ENCODE measurements around the gene GNG11.
A peak's percentile ranks its signal among the peaks of the same experiment; 100 is the strongest.

Gene GNG11

DNA sequence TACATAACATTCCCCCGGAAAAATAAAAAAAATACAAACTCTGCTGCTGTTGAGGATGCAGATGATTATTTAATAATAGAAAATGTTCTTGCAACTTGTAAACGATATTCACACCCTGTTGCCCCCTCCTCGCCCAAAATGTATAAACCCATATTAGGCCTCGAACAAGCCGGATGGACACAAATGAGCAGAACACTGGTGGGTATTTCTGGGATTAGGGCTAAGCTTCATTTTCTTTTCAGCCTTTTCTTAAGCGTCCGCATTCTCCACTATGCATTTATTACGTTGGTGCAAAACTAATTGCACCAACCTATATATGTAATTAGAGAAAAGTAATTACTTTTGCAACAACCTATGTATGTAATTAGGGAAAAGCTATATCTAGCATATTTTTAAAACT lies 349 bp upstream of the GNG11 start:
- intact Hi-C loops (cut with micrococcal nuclease) = no loop called here
- no peaks in the 10 kb centered on the region for H3K36me3 Mint-ChIP-seq (ENCODE audit: low read depth)
- peaks cover 8% of the 10 kb centered on the region for H3K4me1 Mint-ChIP-seq (ENCODE audit: low read depth)
- H3K27me3 Mint-ChIP-seq = peaks cover 46% of the 10 kb centered on the region
- no peak overlapping the region for H3K27ac Mint-ChIP-seq
- H3K4me3 Mint-ChIP-seq = peak overlapping the region; percentile 75
- H3K9me3 Mint-ChIP-seq = no peaks in the 10 kb centered on the region

DNA sequence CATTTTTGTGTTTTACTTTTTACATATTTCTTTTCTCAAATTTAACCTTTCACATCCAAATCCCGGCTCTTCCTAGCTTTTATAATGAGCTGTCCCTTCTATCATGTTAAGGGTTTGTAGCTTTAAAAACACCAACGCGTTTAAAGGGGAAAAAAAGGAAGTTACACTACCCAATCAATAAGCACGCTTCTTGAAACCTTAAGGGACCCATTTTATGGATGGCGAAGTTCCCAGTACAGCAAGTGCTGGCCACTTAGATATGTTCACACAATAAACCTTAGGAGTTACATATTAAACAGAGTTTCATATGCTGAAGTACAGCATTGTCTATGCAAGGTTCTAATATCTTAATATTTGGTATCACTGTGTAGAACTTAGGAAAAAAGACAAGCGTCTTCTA lies 1.8 kb downstream of the GNG11 start:
- H3K4me3 Mint-ChIP-seq = no peak overlapping the region
- H3K27me3 Mint-ChIP-seq = peaks cover 32% of the 10 kb centered on the region
- H3K27ac Mint-ChIP-seq = no peak overlapping the region
- no peaks in the 10 kb centered on the region for H3K36me3 Mint-ChIP-seq (ENCODE audit: low read depth)
- H3K9me3 Mint-ChIP-seq = no peaks in the 10 kb centered on the region
- peaks cover 8% of the 10 kb centered on the region for H3K4me1 Mint-ChIP-seq (ENCODE audit: low read depth)
- intact Hi-C loops (cut with micrococcal nuclease) = no loop called here

GRCh38 chr7:93923942-93924341 lies 2.4 kb downstream of the GNG11 start:
- Mint-ChIP-seq H3K4me3 (no peak overlapping the region), H3K27ac (no peak overlapping the region), H3K9me3 (no peaks in the 10 kb centered on the region), H3K36me3 (ENCODE audit: low read depth) (no peaks in the 10 kb centered on the region), H3K4me1 (ENCODE audit: low read depth) (peaks cover 8% of the 10 kb centered on the region), H3K27me3 (peaks cover 32% of the 10 kb centered on the region)
- intact Hi-C loops (cut with micrococcal nuclease) = no loop called here

DNA sequence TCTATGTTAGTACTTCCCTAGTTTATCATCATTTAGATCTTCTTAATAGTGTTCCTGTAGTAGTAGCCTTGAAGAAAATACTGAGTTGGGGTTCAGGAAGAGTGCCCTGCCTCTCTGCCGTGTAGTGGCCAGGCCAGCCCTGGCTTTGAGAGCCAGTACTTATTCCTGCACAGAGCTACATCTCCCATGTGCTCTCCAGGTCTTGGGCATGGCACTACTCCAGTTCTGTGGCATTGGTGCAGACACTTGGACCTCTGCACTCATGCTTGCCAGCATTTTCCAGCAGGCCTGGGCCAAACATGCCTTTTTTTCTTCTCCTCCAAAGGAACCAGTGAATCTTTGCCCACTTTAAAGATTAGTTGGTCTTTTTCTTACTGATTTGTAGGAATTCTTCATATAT lies 5.3 kb downstream of the GNG11 start:
- H3K4me3 Mint-ChIP-seq = no peak overlapping the region
- intact Hi-C loops (cut with micrococcal nuclease) = no loop called here
- H3K4me1 Mint-ChIP-seq (ENCODE audit: low read depth) = peaks cover 4% of the 10 kb centered on the region
- H3K27ac Mint-ChIP-seq = no peak overlapping the region
- H3K27me3 Mint-ChIP-seq = peaks cover 11% of the 10 kb centered on the region
- H3K36me3 Mint-ChIP-seq (ENCODE audit: low read depth) = no peaks in the 10 kb centered on the region
- no peaks in the 10 kb centered on the region for H3K9me3 Mint-ChIP-seq

GRCh38 chr7:93927585-93927984 lies 6.0 kb downstream of the GNG11 start:
- H3K4me1 Mint-ChIP-seq (ENCODE audit: low read depth) = no peaks in the 10 kb centered on the region
- no peak overlapping the region for H3K4me3 Mint-ChIP-seq
- H3K27me3 Mint-ChIP-seq = peaks cover 6% of the 10 kb centered on the region
- intact Hi-C loops (cut with micrococcal nuclease) = no loop called here
- H3K27ac Mint-ChIP-seq = no peak overlapping the region
- no peaks in the 10 kb centered on the region for H3K9me3 Mint-ChIP-seq
- H3K36me3 Mint-ChIP-seq (ENCODE audit: low read depth) = no peaks in the 10 kb centered on the region

DNA sequence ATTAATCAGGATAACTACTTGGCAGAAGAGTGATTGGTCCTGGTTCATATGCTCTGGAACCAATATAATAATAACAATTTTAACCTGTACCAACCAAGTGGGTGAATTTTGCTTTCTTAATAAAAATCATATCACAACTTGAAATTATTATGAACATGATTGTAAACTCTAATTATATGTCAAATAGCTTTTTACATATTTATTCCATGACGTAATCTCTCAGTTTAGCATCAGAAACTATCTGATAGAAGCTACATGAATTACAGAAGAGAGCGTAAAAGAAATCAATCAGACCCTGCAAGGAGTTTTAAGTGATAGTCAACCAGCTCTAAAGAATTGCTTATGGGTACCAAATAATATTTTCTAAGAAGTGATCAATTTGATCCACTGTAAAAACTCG lies 10.1 kb downstream of the GNG11 start:
- intact Hi-C loops (cut with micrococcal nuclease) = no loop called here
- Mint-ChIP-seq H3K27me3 (no peaks in the 10 kb centered on the region), H3K36me3 (ENCODE audit: low read depth) (no peaks in the 10 kb centered on the region), H3K4me3 (no peak overlapping the region), H3K27ac (no peak overlapping the region), H3K4me1 (ENCODE audit: low read depth) (no peaks in the 10 kb centered on the region), H3K9me3 (no peaks in the 10 kb centered on the region)

- no peak overlapping the region for H3K27ac Mint-ChIP-seq
- H3K9me3 Mint-ChIP-seq = no peaks in the 10 kb centered on the region
- no peak overlapping the region for H3K4me3 Mint-ChIP-seq
- H3K36me3 Mint-ChIP-seq (ENCODE audit: low read depth) = no peaks in the 10 kb centered on the region
- H3K4me1 Mint-ChIP-seq (ENCODE audit: low read depth) = no peaks in the 10 kb centered on the region
- intact Hi-C loops (cut with micrococcal nuclease) = no loop called here
- no peaks in the 10 kb centered on the region for H3K27me3 Mint-ChIP-seq
Observed at GRCh38 chr7:93933156-93933555, 11.6 kb downstream of the GNG11 start.

- intact Hi-C loops (cut with micrococcal nuclease) = no loop called here
- H3K4me3 Mint-ChIP-seq = no peak overlapping the region
- no peaks in the 10 kb centered on the region for H3K4me1 Mint-ChIP-seq (ENCODE audit: low read depth)
- no peaks in the 10 kb centered on the region for H3K9me3 Mint-ChIP-seq
- H3K27me3 Mint-ChIP-seq = no peaks in the 10 kb centered on the region
- H3K36me3 Mint-ChIP-seq (ENCODE audit: low read depth) = no peaks in the 10 kb centered on the region
- H3K27ac Mint-ChIP-seq = no peak overlapping the region
Observed at GRCh38 chr7:93935102-93935501, 13.6 kb downstream of the GNG11 start.

DNA sequence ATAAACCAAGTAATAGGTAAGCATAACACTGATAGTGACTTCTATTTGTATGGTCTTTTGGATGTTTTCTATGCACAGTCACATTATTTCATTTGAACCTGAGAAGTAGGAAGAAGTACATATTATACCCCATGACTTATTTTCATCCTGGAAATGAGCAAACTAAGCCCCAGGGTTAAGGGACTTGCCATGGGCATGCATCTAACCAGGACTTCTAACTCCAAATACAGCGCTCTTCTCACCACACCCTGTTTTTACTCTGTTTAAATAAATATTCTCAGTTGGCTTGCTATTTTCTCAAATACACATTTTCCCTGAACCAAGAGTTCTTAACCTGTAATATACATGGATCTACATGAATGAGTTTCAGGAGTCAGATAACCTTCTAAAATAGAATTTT lies 16.3 kb downstream of the GNG11 start:
- Mint-ChIP-seq H3K27ac (no peak overlapping the region), H3K36me3 (ENCODE audit: low read depth) (no peaks in the 10 kb centered on the region)
- intact Hi-C loops (cut with micrococcal nuclease) = no loop called here

DNA sequence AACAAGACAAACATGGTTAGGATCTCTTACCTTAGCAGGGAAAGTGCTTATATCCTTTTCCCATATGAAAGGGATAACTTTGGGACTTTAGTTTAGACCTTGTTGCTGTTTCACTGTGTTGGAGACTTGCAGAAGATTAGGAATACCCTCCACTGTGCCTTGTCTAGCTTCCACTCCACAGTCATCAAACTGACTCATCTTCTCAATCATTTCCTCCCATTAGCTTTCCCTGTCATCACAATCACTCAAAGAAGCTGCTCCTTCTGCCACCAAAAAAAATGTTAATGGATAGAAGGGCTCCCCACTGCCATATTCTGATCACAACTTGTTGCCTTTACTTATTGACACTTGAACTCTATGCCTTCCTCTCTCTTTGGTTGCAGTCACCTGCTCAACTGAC lies 16.8 kb downstream of the GNG11 start:
- intact Hi-C loops (cut with micrococcal nuclease) = no loop called here

More for the DNA sequence above, 16.3 kb downstream of the GNG11 start:
- Mint-ChIP-seq H3K9me3 (no peaks in the 10 kb centered on the region), H3K4me3 (no peak overlapping the region), H3K27me3 (no peaks in the 10 kb centered on the region), H3K4me1 (ENCODE audit: low read depth) (no peaks in the 10 kb centered on the region)

DNA sequence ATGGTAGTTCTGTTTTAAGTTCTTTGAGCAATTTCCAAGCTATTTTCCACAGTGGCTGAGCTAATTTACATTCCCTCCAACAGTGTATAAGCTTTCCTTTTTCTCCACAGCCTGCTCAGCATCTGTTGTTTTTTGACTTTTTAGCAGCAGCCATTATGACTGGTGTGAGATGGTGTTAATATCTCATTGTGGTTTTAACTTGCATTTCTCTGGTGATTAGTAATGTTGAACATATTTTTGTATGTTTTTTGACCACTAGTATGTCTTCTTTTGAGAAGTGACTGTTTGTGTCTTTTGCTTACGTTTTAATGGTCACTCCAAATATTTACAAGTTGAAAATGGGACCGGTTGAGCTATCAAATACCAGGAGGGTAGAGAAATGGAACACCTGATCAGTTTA lies 20.4 kb downstream of the GNG11 start:
- intact Hi-C loops (cut with micrococcal nuclease) = no loop called here
- Mint-ChIP-seq H3K27me3 (no peaks in the 10 kb centered on the region), H3K4me3 (no peak overlapping the region), H3K9me3 (no peaks in the 10 kb centered on the region), H3K4me1 (ENCODE audit: low read depth) (no peaks in the 10 kb centered on the region), H3K27ac (no peak overlapping the region), H3K36me3 (ENCODE audit: low read depth) (no peaks in the 10 kb centered on the region)

More for the DNA sequence above, 16.8 kb downstream of the GNG11 start:
- Mint-ChIP-seq H3K27me3 (no peaks in the 10 kb centered on the region), H3K4me1 (ENCODE audit: low read depth) (no peaks in the 10 kb centered on the region), H3K27ac (no peak overlapping the region), H3K36me3 (ENCODE audit: low read depth) (no peaks in the 10 kb centered on the region), H3K4me3 (no peak overlapping the region), H3K9me3 (no peaks in the 10 kb centered on the region)

DNA sequence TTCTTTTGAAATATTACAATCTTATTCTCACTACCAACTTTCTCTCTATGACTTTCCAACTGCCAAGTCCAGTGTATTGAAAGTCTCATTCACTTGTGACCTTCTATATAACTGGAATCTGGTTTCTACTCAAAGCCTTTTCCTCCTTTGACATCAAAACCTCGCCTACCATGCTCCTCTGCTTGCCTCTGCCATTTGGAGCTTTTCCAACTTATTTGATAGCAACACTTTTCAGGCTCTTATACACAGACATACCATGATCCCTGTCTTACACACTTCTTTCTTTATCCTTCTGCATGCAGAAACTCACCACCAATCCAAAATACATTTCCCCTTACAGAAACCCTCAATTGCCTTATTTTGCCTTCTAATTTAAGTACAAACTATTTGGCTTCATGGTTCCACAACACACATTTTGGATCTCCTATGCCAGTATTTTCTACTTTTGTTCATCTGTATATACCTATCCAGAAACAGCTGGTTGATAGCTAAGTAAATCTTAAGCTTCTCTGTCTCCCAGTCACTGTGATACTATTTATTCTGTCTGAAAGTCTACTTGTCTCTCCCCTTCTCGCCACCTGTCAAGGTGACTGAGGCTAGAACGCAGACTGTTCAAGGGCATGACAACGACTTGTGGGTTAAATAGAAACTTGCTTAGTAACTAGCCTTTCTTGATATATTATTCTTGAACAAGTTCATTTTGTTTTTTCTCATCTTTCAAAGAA lies 22.4 kb downstream of the GNG11 start:
- Mint-ChIP-seq H3K36me3 (ENCODE audit: low read depth) (no peaks in the 10 kb centered on the region), H3K27ac (no peak overlapping the region), H3K27me3 (no peaks in the 10 kb centered on the region), H3K4me1 (ENCODE audit: low read depth) (no peaks in the 10 kb centered on the region), H3K9me3 (no peaks in the 10 kb centered on the region), H3K4me3 (no peak overlapping the region)
- intact Hi-C loops (cut with micrococcal nuclease) = no loop called here

DNA sequence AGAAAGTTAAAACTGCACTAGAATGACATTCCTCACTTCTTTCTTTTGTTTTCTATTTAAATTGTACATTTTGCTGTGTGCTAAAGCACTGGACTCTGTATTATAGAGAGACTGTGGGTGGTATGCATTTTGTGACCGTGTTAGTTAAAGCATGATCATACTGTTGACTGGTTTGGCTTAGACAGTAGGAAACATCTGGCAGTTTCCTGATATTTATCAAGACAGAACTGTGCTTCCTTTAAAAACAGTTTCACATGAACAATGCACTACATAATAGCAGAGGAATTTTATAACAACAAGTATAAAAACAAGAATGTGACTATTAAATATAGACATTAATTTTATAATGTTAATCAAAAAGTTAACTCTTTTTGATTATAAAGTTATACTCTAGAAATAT lies 23.1 kb downstream of the GNG11 start:
- Mint-ChIP-seq H3K27ac (no peak overlapping the region), H3K36me3 (ENCODE audit: low read depth) (no peaks in the 10 kb centered on the region), H3K27me3 (no peaks in the 10 kb centered on the region), H3K4me3 (no peak overlapping the region), H3K9me3 (no peaks in the 10 kb centered on the region), H3K4me1 (ENCODE audit: low read depth) (no peaks in the 10 kb centered on the region)
- intact Hi-C loops (cut with micrococcal nuclease) = no loop called here

DNA sequence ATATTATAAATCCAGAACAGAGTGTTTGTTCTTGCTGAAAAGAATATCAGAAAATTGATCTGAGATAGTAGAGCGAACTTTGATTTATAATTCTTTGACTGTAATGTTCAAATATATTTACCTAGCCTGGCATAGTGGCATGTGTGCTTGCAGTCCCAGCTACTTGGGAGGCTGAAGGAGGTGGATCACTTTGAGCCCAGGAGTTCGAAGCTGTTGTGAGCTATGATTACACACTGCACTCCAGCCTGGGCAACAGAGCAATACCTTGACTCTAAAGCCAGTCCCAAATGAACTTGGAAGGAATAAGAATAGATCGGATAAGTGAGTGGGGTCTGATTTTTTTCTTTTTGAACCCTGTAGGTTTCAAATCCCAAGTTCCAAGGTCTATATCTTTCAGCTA lies 23.5 kb downstream of the GNG11 start:
- Mint-ChIP-seq H3K9me3 (no peaks in the 10 kb centered on the region), H3K27ac (no peak overlapping the region), H3K4me3 (no peak overlapping the region), H3K27me3 (no peaks in the 10 kb centered on the region), H3K36me3 (ENCODE audit: low read depth) (no peaks in the 10 kb centered on the region), H3K4me1 (ENCODE audit: low read depth) (no peaks in the 10 kb centered on the region)
- intact Hi-C loops (cut with micrococcal nuclease) = no loop called here
